Prostate gland (tissue), 2 donors: Measurements from ENCODE around the gene SLC35D2. TPM values are rescaled to one million over a fixed set of nuclear protein-coding genes. Genes with fewer than 3 reads are reported as not detected.
"Not testable (repeated sequence)": the region's sequence is repeated elsewhere in the genome, so short reads cannot be mapped to it uniquely, and the experiment has no call there.

Experiments used
- DNase-seq: peaks from one replicate; pipeline ENCODE4 v3.0.0-alpha.2; 2019; ENCODE audit warnings: low spot score
- H3K27ac ChIP-seq, 2 donors: fragments of 200-600 bp; sonication (generic); 2 replicates each; pipeline ENCODE4 v1.5.1; 2017 to 2019
- H3K27me3 ChIP-seq: fragments of 200-600 bp; sonication (generic); replicated peaks from 2 replicates; pipeline ENCODE4 v1.5.1; 2019; ENCODE audit not compliant: insufficient read depth
- H3K36me3 ChIP-seq, 2 donors: fragments of 200-600 bp; sonication (generic); 1 replicate in 1 of 2; 2 replicates in 1 of 2; pipeline versions ENCODE4 v1.5.1 to v1.8.1; 2017 to 2019
- H3K4me1 ChIP-seq: fragments of 200-600 bp; sonication (generic); replicated peaks from 2 replicates; pipeline ENCODE4 v1.5.1; 2019
- H3K4me3 ChIP-seq, 2 donors: fragments of 200-600 bp; sonication (generic); 2 replicates each; pipeline ENCODE4 v1.5.1; 2017 to 2019
- H3K9me3 ChIP-seq: fragments of 200-600 bp; sonication (generic); 2 replicates; pipeline ENCODE4 v1.5.1; 2017
- CTCF ChIP-seq, 4 experiments: fragments of 200-600 bp in 2 of 4; fragments of 450-650 bp in 2 of 4; sonication (generic) in 2 of 4; IDR thresholded peaks; 1 replicate in 3 of 4; 2 replicates in 1 of 4; pipeline ENCODE4 v1.5.1; 2016 to 2019; ENCODE audit warnings: antibody characterized with exemption in 4 of 4, mild to moderate bottlenecking in 2 of 4, moderate library complexity in 2 of 4
- POLR2A ChIP-seq: fragments of 450-650 bp; IDR thresholded peaks from one replicate; pipeline ENCODE4 v1.6.1; 2016; ENCODE audit warnings: antibody characterized with exemption, mild to moderate bottlenecking
- POLR2AphosphoS5 ChIP-seq: sonication (generic); formaldehyde crosslinking; IDR thresholded peaks from one replicate; pipeline ENCODE4 v1.6.1; 2017; ENCODE audit warnings: antibody characterized with exemption
- WGBS: methylation state at CpG from one replicate; pipeline ENCODE4 v1.1.5; 2018; 5-methylcytosine and 5-hydroxymethylcytosine counted together
- intact Hi-C: fragments of 100-400 bp; cut with DNase I; formaldehyde crosslinking; loops from one replicate; pipeline ENCODE4 v1.14.2; 2022
- total RNA-seq, 2 donors: library from RNA; depleted of rRNA; stranded (reverse); fragments of >200 nt; gene quantifications; one replicate each; pipeline ENCODE4 v1.1.0, GENCODE V29; 2016

The SLC35D2 gene
- total RNA-seq, 2 donors from 2014 or later = 27.4 to 29.7 TPM

GRCh38 chr9:96381696-96382095 is 1.8 kb downstream of the SLC35D2 start:
- H3K4me3 ChIP-seq = no peak overlapping the region
- no peaks in the 10 kb centered on the region for H3K9me3 ChIP-seq
- no peak for DNase-seq
- TF ChIP-seq POLR2AphosphoS5 = no peak
- TF ChIP-seq POLR2A = no peak
- TF ChIP-seq CTCF (IDR thresholded peaks at IDR 0.05) = no peak
- no peaks in the 10 kb centered on the region for H3K36me3 ChIP-seq
- no peaks in the 10 kb centered on the region for H3K4me1 ChIP-seq
- no peak overlapping the region for H3K27ac ChIP-seq
- intact Hi-C loops = loop anchor here (2.0 kb wide), 1 partner anchor 35 kb away; no protein-coding TSS in a partner anchor
- whole genome bisulfite sequencing = 82% methylated on average over 4 of the region's 4 CpGs
- no peaks in the 10 kb centered on the region for H3K27me3 ChIP-seq

GRCh38 chr9:96381125-96381524 is 2.4 kb downstream of the SLC35D2 start:
- H3K9me3 ChIP-seq = no peaks in the 10 kb centered on the region
- no peak for DNase-seq
- no peak overlapping the region for H3K4me3 ChIP-seq
- no peak overlapping the region for H3K27ac ChIP-seq
- H3K36me3 ChIP-seq = no peaks in the 10 kb centered on the region
- TF ChIP-seq POLR2AphosphoS5 (no peak), POLR2A (no peak), CTCF (IDR thresholded peaks at IDR 0.05) (no peak)
- no peaks in the 10 kb centered on the region for H3K27me3 ChIP-seq
- no peaks in the 10 kb centered on the region for H3K4me1 ChIP-seq
- intact Hi-C loops = no loop called here
- WGBS = 92% methylated on average over 4 of the region's 4 CpGs

GRCh38 chr9:96379461-96379860 is 4.0 kb downstream of the SLC35D2 start:
- no peaks in the 10 kb centered on the region for H3K36me3 ChIP-seq
- DNase-seq = no peak
- H3K4me1 ChIP-seq = no peaks in the 10 kb centered on the region
- no peaks in the 10 kb centered on the region for H3K27me3 ChIP-seq
- no peak overlapping the region for H3K4me3 ChIP-seq
- intact Hi-C loops = no loop called here
- no peaks in the 10 kb centered on the region for H3K9me3 ChIP-seq
- no peak for TF ChIP-seq POLR2A
- no peak for TF ChIP-seq POLR2AphosphoS5
- TF ChIP-seq CTCF (IDR thresholded peaks at IDR 0.05) = no peak
- 92% methylated on average over 2 of the region's 2 CpGs for WGBS
- H3K27ac ChIP-seq = no peak overlapping the region

GRCh38 chr9:96378187-96378586 is 5.3 kb downstream of the SLC35D2 start:
- DNase-seq = no peak
- Histone ChIP-seq H3K4me1 (no peaks in the 10 kb centered on the region), H3K27me3 (no peaks in the 10 kb centered on the region), H3K36me3 (no peaks in the 10 kb centered on the region), H3K9me3 (no peaks in the 10 kb centered on the region), H3K4me3 (no peak overlapping the region), H3K27ac (no peak overlapping the region)
- WGBS = 95% methylated on average over 3 of the region's 3 CpGs
- intact Hi-C loops = no loop called here
- TF ChIP-seq POLR2AphosphoS5 = no peak

GRCh38 chr9:96376891-96377874 is 6.3 kb downstream of the SLC35D2 start:
- intact Hi-C loops = no loop called here
- H3K4me3 ChIP-seq = no peak overlapping the region
- 50% methylated on average over 13 of the region's 13 CpGs for WGBS
- H3K27ac ChIP-seq = no peak overlapping the region
- H3K27me3 ChIP-seq = no peaks in the 10 kb centered on the region
- no peak for DNase-seq
- TF ChIP-seq CTCF (IDR thresholded peaks at IDR 0.05) = no peak
- TF ChIP-seq POLR2A = no peak
- TF ChIP-seq POLR2AphosphoS5 = no peak
- H3K36me3 ChIP-seq = no peaks in the 10 kb centered on the region
- no peaks in the 10 kb centered on the region for H3K4me1 ChIP-seq
- no peaks in the 10 kb centered on the region for H3K9me3 ChIP-seq

GRCh38 chr9:96375507-96375906 is 8.0 kb downstream of the SLC35D2 start:
- 97% methylated on average over 6 of the region's 6 CpGs for WGBS

More at GRCh38 chr9:96375507-96375906, 8.0 kb downstream of the SLC35D2 start:
- H3K27ac ChIP-seq, intact Hi-C loops, H3K36me3 ChIP-seq, H3K4me1 ChIP-seq, H3K27me3 ChIP-seq, H3K4me3 ChIP-seq, DNase-seq, H3K9me3 ChIP-seq: not testable (repeated sequence)
